NCI-H1105 treated with DMSO at 0.1 percent for 48 hours (cell line): Measurements from ENCODE around the gene THRAP3.

Experiments
- DNase-seq: peaks from one replicate; lab custom pipeline; 2025; lab: John Stamatoyannopoulos, UW

The THRAP3 gene

DNA sequence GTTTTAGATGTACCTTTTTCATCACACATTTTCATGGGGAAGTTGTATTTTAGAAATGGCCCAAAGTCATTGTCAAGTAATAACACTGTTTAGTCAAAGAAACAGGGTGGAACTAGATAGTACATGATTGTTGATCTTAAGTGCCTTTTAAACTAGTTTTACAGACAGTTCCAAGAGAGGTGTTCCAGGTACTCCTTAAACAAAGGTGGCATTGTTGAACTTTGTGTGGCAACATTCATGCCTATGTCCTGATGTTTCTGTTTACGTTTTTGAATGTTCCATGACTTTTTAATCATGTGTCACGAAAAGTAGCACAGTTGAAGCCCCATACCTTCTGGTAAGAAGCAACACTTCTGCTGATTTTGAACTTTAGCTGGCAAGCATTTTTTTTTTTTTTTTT lies 72.8 kb downstream of the THRAP3 start:
- DNase-seq = no peak

DNA sequence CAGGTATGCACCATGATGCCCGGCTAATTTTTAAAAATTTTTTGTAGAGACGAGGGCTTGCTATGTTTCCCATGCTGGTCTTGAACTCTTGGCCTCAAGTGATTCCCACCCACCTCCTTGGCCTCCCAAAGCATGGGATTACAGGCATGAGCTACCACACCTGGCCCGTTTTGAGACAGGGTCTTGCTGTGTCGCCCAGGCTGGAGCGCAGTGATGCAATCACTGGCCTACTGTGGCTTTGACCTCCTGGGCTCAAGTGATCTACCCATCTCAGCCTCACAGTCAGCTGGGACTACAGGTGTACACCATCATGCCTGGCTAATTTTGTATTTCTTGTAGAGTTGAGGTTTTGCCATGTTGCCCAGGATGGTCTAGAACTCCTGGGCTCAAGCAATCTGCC lies 74.4 kb downstream of the THRAP3 start:
- no peak for DNase-seq

DNA sequence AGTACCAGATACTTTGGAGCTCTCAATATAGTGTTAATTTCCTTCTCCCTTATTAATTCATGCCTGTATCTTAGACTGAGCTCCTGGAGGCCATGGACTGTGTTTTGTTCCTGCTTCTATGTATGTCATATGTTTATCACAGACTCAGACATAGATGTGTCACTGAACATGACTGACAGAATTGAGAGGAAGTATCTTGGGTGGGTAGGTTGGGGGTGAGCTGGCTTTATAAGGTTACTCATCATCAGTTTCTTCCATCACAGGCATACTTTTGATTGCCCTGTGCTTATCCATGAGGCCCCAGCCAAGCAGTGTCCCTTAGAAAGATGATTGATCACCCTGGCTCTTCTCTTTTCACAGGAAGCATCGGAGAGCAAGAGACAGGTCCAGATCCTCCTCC lies 76.3 kb downstream of the THRAP3 start:
- no peak for DNase-seq

DNA sequence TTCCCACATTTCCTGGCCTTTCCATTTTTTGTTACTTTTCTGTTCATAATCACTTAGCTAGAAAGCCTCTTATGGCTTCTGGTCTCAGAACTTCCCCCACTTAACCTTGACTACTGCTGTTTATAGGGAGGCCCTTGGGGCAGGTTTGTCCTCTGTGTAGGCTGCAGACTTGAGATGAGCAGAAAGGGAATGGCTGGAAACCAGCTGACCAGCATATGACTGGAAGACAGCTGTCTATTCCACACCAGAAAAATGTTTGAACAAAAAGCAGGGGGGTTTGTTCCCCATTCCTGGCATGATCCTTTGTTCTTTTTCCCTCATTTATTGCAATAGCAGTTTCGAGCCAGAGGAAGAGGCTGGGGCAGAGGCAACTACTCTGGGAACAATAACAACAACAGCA lies 77.0 kb downstream of the THRAP3 start:
- DNase-seq = no peak

DNA sequence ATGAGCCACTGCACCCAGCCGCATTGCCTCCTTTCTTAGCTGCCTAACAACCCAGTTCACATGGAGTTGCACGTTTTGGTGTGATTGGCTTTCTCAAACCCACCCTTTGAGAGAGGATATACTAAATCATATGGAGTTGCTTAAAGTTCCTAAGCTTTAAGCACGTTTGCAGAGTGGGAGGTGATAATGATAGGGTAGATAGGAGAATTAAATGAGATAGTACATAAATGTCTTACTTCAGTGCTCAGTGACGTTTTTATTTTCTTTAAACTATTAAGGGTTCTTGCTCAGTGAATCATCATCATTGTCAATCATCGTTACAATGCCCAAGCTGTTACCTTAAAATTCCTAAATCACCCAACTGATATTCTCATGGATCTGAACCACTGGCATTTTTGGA lies 79.0 kb downstream of the THRAP3 start:
- DNase-seq = no peak

DNA sequence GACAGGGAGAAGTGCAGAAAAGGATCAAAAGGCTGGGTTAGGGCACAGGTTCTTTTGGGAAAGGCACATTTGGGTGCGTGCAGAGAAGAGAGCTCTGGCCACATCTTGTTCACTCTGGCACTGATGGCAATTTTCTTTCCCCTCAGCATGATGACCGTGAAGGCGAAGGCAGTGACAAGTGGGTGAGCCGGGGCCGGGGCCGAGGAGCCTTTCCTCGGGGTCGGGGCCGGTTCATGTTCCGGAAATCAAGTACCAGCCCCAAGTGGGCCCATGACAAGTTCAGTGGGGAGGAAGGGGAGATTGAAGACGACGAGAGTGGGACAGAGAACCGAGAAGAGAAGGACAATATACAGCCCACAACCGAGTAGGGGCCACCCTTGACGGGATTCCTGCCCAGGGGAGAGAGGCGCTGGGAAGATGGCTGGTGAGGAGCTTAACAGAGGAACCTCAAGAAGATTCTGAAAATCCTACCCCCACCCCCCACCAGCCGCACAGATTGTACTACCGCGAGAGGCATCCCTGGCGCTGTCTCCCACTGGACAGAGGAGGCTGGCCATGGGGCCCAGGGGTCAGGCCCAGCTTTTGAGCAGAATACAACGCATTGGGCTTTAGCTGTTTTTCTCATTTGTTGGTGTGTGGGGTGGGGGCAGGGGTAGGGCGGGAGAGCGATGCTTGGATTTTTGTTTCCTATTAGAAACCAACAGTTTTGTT lies 79.6 kb downstream of the THRAP3 start:
- no peak for DNase-seq

DNA sequence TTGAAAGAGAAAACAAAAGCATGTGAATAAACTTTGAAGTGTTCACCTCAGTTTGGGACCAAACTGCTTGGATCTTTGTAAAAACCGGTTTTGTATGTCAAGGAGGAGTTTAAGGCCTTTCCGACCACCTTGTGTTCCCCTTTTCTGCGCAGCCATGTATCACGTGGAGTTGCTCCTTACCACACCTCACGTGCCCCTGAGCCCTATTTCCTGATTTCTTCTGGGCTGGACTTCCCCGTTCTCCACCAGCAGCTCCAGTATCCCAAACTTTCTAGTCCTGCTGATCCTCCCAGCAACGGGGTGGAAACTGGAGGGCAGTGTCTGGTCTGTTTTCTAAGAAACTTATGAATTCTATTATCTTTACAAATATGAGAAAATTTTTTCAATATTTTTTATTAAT lies 80.3 kb downstream of the THRAP3 start:
- no peak for DNase-seq

DNA sequence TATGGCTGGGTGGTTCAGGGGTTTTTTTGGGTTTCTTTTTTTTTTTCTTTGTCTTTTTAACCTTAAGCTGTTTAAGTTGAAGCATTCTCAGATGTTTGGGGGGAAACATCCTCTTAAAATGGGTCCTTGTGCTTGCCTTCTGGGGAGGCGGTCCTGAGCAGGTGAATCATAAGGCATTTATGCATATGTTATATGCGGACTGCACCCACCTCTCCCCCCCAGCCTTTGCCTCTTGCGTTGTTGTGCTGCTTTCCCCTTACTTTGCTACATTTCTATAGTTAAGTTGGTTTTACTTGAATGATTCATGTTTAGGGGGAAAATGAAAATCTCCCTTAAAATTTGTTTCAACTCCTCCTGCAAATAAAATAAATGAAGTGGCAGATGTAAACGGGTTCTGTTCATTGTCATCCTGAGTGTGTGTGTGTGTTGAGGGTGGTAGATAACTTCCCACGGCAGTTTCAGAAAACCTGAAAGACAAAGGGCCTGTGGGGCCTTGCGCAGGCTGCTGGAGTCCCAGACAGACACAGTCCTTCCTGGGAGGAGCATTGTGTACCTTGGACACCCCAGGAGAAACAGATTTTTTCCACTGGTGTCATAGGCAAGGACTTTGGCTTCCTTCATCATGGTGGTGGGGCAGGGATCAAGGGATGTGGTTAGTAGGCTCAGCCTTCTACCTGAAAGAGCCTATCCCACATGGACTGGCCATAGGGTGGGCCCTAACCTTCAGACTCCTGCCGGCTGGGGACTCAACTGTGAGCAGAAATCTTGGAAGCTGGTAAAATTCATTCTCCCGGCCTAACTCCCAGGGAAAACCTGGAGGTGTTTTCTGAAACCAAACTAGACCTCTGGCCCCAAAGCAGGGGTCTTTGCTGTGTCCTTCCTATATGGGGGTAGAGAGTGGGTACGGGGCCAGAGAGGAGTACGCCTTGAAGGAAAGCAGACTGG lies 81.0 kb downstream of the THRAP3 start:
- no peak for DNase-seq

DNA sequence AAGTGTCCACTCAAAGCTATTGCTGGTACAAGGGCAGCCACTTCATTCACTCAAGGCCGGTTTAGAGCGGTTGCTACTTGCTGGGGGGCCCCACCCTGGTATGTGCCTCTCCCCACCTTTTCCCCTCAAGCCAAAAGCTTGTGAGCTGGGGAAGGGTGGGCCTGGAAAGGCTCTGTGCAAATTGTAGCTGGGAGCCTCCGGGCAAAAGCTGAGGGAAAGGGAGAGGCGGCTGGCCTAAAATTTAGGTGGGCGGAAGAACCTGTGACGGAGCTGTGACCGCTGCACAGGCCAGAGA lies 81.6 kb downstream of the THRAP3 start:
- DNase-seq = peak; percentile 33

DNA sequence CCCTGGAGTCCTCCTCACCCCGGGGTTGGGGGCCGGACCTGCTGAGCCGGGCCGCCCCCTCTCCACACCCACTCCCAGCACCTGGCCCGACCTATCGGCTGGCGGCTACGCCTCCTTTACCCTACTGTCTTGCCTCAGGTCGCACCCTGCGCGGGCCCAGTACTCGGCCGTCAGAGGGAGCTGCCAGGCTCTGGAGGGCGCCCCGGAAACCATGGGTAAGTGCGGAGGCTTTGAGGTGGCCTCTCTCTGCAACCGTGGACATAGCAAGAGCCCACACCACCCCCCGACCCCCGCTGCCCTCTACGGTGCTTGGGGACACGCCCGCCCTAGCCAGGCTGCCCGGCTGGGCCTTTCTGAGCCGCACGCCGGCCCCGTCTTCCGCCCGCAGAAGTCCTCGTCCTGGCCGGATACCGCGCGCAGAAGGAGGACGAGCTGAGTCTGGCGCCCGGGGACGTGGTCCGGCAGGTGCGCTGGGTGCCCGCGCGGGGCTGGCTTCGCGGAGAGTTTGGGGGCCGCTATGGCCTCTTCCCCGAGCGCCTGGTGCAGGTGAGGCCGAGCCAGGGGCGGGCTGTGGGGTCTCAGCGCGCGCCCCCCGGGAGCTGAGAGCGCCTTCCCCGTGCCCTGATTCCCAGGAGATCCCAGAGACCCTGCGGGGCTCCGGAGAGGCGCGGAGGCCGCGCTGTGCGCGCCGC lies 82.1 kb downstream of the THRAP3 start, which contains the start of gene SH3D21:
Gene SH3D21 (plus strand): TSS at position 159 of the 692 bp plus-strand sequence. CDS start 53 bp downstream, at position 212.
- DNase-seq = peak; percentile 81

DNA sequence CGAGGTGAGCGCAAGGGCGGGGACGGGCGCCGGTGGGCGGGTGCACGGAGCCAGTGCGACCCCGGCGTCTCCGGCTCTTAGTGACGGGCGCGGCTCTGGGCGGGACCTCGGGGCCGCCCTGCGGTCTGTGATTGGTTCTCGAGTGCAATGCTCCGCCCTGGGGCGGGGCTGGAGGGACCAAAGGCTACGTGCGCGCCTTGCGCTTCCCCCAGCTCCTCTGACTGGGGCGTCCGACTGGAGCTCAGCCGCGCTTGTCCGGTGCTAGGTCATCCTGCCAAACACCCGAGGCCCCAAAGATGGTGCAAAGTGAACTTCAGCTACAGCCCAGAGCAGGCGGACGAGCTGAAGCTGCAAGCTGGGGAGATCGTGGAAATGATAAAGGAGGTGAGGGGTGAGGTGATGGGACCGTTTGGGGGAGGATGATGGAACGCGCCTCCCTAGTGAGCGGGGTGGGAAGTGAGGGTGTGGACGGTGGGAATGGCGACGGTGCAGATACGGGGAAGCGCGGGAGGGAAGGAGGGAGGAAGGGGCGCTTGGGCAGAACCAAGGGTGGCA lies 82.7 kb downstream of the THRAP3 start:
- DNase-seq = peak; percentile 94

DNA sequence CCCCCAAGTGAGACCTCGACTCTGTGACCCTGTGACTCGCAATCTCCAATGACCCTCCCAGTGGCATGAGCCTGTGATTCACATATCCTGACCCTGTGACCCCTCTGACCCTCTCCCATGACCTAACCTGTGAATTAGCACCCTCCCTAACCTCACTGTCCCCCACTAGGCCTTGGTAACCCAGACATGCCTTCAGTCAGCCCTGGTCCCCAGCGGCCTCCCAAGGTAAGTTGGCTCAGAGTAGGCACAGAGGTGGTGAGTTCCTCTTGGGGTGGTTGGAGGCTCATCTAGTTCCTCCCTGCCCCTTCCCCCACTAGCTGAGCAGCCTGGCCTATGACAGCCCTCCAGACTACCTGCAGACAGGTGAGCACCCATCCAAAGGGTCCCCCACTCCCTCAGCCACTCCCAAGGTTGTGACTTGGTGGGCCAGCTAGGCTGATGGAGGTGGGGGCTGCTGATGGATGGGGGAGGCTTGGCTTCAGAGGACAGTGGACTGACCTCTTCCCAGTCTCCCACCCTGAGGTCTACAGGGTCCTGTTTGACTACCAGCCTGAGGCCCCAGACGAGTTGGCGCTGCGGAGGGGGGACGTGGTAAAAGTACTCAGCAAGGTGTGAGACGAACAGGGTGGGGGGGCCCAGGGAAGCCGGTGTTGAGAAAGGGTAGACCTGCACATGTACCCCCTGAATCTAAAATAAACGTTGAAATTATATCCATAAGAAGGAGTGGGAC lies 83.5 kb downstream of the THRAP3 start:
- DNase-seq = no peak

DNA sequence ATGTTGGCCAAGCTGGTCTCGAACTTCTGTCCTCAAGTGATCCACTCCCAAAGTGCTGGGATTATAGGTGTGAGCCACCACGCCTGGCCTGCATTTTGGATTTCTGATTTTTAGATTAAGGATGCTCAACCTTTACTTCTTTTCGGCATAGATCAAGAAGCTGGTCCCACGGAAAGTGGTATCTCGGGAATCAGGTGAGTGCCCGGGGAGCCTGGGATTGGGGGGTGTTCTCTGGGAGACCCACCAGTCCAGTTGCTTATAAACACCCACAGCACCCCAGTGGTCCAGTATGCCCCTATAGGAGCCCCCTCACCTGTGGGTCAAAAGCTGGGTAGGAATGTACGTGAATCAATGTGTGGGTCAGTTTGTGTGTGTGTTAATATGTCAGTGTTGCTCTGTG lies 85.2 kb downstream of the THRAP3 start:
- no peak for DNase-seq

DNA sequence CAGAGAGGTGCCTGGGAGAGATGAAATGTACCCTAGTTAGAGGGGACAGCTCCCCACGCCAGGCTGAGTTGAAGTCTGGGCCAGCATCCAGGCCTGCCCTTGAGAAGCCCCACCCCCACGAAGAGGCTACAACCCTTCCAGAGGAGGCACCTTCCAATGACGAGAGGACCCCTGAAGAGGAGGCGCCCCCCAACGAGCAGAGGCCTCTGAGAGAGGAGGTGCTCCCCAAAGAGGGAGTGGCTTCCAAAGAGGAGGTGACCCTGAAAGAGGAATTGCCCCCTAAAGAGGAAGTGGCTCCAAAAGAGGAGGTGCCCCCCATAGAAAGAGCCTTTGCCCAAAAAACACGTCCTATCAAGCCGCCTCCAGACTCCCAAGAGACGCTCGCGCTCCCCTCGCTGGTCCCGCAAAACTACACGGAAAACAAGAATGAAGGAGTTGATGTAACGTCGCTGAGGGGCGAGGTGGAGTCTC lies 96.1 kb downstream of the THRAP3 start:
- DNase-seq = no peak

DNA sequence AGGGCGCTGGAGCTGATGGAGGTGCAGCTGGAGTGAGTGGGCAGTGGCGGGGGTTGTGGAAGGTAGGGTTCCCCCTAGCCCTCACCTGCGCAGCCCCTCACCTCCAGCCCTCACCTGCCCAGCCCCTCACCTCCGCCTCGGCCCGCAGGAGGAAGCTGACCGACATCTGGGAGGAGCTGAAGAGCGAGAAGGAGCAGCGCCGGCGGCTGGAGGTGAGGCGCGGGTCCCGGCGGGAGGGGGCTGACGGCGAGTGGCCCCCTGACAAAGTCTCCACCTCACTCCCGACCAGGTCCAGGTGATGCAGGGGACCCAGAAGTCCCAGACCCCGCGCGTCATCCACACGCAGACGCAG lies 96.5 kb downstream of the THRAP3 start:
- DNase-seq = no peak

DNA sequence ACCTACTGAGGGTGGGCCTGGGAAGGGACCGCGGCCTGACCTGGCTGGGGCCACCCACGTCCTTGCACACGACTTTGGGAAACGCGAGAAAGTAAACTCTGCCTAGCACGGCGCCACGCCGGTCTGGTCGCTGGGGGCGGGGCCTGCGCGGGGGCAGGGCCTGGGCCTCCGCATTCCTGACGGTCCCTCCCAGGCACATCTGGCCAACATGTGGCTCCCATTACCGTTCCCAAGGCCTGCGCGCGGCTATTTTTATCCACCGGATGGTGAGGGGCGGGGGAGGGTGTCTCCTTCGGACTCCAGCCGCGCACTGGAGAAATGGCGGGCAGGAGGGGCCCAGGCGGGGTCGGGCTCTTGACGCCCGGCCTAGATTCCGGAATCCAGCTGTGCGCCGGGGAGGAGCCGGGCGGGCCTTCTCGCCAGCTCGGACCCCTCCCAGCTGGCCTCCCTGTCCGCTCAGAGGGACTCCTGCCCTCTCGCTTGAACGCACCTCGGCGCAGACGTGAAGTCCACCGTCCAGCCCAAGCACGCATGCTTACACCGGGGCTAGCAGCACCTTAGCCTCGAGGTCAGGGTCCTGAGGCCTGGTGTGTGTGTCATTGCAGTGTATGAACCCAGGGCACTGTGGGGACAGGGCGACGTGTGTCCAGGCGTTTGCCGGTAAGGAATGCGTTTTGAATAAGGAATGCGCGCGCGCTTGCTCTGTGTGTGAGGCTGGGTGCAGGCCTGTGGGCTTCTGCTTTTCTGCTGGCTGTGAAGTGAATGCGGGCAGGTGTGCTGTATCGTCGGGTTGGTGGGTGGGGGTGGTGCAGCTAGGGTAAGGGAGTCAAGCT lies 97.1 kb downstream of the THRAP3 start:
- DNase-seq = peak; percentile 33

DNA sequence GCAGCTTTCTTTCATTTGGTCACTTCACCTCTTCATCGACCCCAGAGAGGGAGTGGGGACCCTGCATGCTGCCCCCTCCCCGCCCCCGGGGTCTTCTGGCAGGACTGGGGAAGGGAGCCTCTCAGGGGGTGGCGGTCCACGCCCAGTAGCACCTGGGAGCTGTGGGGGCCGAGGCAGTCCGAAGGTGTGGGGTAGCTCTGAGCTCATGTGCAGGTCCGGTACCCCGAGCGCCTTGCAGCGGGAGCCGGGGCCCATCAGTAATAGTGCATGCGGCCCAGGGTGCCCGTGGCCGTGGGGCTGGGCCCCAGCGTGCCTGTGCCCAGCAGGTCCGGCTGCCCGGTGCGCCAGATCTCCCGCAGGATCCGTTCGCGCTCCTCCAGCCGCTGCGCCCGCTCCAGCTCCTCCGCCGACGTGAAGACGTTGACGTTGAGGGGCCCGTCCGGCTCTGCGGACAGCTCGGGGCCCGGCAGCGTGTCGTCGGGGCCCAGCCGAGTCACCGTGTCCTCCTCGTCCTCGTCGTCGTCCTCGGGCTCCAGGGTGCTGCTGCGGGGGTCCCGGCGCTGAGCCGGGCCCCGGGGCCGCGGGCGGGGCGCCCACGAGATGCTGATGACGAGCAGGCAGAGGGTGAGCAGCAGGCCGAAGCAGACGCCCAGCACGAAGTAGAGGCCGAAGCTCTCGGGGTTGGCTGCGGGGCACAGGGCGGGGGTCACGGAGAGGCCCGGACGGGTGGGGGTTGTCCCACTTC lies 98.0 kb downstream of the THRAP3 start:
- peak; percentile 10 for DNase-seq

DNA sequence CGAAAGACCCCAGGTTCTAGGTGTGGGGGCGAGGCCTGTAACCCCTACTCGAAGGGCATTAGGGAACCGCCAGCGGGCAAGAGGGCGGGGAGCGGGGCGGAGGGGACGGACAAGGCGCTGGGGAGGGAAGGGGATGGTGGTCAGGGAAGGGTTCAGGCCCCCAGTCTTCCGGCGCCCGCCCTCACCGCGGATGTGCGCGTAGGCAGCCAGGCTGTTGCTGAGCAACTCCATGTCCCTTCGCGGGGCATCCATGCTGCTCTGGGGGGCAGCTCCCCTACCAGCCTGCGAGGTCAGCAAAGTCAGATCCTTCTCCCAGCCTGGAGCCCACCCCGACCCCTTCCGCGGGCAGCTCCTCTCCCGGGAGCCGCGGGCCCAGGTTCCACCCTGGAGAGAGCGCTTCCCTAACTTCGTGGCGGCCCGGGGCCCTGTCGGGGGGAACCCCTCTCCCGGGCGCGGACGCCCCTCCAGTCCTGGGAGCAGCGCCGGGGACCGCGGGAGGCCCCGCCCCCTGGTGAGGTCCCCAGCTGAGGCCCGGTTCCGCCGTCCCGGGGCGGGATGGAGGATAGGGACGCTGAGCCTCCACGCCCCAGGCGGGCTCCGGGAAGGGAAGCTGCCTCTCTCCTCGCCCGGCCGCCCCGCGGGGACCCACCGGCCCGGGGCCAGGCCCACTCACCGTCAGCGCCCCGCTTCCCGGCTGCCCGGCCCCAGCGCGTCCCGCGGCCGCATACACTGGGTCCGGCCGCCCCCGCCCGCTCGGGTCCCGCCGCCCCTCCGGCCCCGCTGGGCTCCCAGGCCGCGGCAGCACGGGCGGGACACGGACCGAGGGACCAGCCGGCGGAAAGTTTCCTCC lies 98.8 kb downstream of the THRAP3 start:
- DNase-seq = no peak
